ENCODE data around the gene CCRL2.

Gene CCRL2

GRCh38 chr3:46447228-46447985, 40.3 kb downstream of the CCRL2 start:
- Histone ChIP-seq H3K4ac (ENCODE audit: low read depth in 1 of 2, low read length in 2 of 2) (no peak overlapping the region), H3K23ac (ENCODE audit: low read length in 2 of 2) (no peak overlapping the region), H3K27me3 (ENCODE audit: control insufficient read depth in 1 of 2, insufficient read depth in 1 of 2, low read length in 2 of 2) (peaks cover 24 to 72% of the 10 kb centered on the region in 2 experiments), H3K14ac (ENCODE audit: low read length in 2 of 2) (no peak overlapping the region), H4K8ac (ENCODE audit: low read length) (no peak overlapping the region), H3K4me3 (ENCODE audit: insufficient read depth in 1 of 2, low read depth in 1 of 2, low read length in 2 of 2) (no peak overlapping the region), H4K91ac (ENCODE audit: low read length) (no peak overlapping the region), H2BK120ac (ENCODE audit: low read depth, low read length) (no peak overlapping the region), H2AFZ (ENCODE audit: low read depth, low read length) (no peak overlapping the region), H3K18ac (ENCODE audit: low read depth in 1 of 2, low read length in 2 of 2) (no peak overlapping the region), H3K4me1 (ENCODE audit: control insufficient read depth, insufficient read depth, low read depth, low read length) (no peaks in the 10 kb centered on the region), H3K36me3 (ENCODE audit: control insufficient read depth in 1 of 2, insufficient read depth in 2 of 2, low read depth in 1 of 2, low read length in 2 of 2) (no peaks in the 10 kb centered on the region), H2AK5ac (ENCODE audit: low read length, severe bottlenecking) (no peak overlapping the region), H3K9me3 (ENCODE audit: control insufficient read depth, low read length) (peaks cover 3% of the 10 kb centered on the region), H3K9ac (ENCODE audit: low read length) (no peak overlapping the region), H2BK15ac (ENCODE audit: low read depth, poor library complexity, severe bottlenecking) (no peak overlapping the region), H3K4me2 (ENCODE audit: low read length, poor library complexity, severe bottlenecking) (no peak overlapping the region), H2BK12ac (ENCODE audit: low read length in 2 of 2) (no peak overlapping the region), H3K27ac (ENCODE audit: low read length, poor library complexity, severe bottlenecking) (no peak overlapping the region), H2BK5ac (ENCODE audit: low read depth, low read length, poor library complexity, severe bottlenecking) (no peak overlapping the region), H3K79me1 (replicated peaks; ENCODE audit: low read length, poor library complexity, severe bottlenecking) (no peaks in the 10 kb centered on the region)
- no peak for DNase-seq
- WGBS: 82% methylated on average over 5 of the region's 5 CpGs

DNA sequence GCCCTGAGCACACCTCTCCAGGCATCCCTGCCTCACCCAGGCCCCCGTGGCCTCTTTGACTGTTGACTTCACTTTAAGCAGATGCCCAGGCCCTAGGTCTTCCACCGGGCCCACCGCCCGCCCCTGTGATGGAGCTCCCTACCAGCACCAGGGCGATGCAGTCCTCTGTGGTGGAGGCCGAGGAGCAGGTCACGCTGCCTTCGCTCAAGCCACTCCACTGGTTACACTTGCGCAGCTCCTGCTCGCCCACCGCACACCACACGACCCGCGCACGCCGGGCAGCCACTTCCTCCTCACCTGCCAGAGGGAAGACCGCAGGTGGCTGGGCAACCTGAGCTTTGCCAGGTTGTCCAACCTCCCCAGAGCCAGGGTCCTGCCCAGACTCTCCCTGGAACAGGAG, 41.7 kb downstream of the CCRL2 start:
- Histone ChIP-seq H3K27ac (ENCODE audit: low read length, poor library complexity, severe bottlenecking) (no peak overlapping the region), H2AK5ac (ENCODE audit: low read length, severe bottlenecking) (no peak overlapping the region), H3K79me1 (replicated peaks; ENCODE audit: low read length, poor library complexity, severe bottlenecking) (no peaks in the 10 kb centered on the region), H3K14ac (ENCODE audit: low read length in 2 of 2) (no peak overlapping the region), H3K36me3 (ENCODE audit: control insufficient read depth in 1 of 2, insufficient read depth in 2 of 2, low read depth in 1 of 2, low read length in 2 of 2) (no peaks in the 10 kb centered on the region), H2BK15ac (ENCODE audit: low read depth, poor library complexity, severe bottlenecking) (no peak overlapping the region), H3K4ac (ENCODE audit: low read depth in 1 of 2, low read length in 2 of 2) (no peak overlapping the region), H2AFZ (ENCODE audit: low read depth, low read length) (no peak overlapping the region), H2BK5ac (ENCODE audit: low read depth, low read length, poor library complexity, severe bottlenecking) (no peak overlapping the region), H3K23ac (ENCODE audit: low read length in 2 of 2) (no peak overlapping the region), H2BK120ac (ENCODE audit: low read depth, low read length) (no peak overlapping the region), H4K8ac (ENCODE audit: low read length) (peak overlapping the region; percentile 25), H3K4me2 (ENCODE audit: low read length, poor library complexity, severe bottlenecking) (no peak overlapping the region), H4K91ac (ENCODE audit: low read length) (no peak overlapping the region), H3K4me3 (ENCODE audit: insufficient read depth in 1 of 2, low read depth in 1 of 2, low read length in 2 of 2) (no peak overlapping the region), H3K9me3 (ENCODE audit: control insufficient read depth, low read length) (peaks cover under 1% of the 10 kb centered on the region), H3K27me3 (ENCODE audit: control insufficient read depth in 1 of 2, insufficient read depth in 1 of 2, low read length in 2 of 2) (peaks cover 32 to 83% of the 10 kb centered on the region in 2 experiments), H3K4me1 (ENCODE audit: control insufficient read depth, insufficient read depth, low read depth, low read length) (no peaks in the 10 kb centered on the region), H2BK12ac (ENCODE audit: low read length in 2 of 2) (no peak overlapping the region), H3K18ac (ENCODE audit: low read depth in 1 of 2, low read length in 2 of 2) (no peak overlapping the region), H3K9ac (ENCODE audit: low read length) (no peak overlapping the region)
- no peak for DNase-seq
- 93% methylated on average over 17 of the region's 17 CpGs for WGBS

DNA sequence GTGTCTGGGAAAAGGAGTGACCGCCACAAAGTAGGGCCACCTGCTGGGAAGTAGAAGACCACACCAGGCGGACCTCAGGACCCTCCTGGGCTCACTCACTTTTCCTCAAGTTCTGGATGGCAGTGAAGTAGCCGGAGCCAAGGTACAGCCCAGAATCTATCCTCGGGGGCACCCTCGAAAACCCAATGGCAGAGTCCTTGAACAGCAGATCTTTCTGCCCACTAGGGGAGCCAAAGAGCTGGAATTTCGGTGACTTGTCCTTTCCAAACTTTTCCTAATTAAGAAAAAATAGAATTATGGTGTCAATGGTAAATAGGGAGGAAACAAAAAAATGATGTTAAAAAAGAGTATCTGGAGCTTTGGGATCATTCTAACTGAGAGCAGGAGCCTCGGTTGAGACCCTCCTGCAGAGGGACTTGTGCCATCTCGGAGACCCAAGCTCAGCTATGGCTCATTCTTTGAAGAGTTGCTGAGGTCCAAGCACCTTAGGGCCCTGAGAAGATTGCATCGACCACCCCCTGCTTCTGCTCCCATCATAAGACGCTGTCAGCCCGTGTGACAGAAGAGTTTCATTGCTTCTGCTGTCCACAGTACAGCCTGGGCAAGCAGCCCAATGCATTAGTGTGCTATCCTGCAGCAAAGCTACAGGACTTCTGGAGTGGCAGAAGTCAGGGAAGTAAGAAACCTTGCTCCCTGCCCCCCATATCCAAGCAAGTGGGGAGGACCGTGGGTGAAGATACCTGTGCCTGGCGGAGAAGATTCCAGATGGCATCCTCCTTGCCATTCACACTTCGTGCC, 42.9 kb downstream of the CCRL2 start:
- no peak overlapping the region for H2BK120ac ChIP-seq (ENCODE audit: low read depth, low read length)
- H3K4me3 ChIP-seq (ENCODE audit: insufficient read depth in 1 of 2, low read depth in 1 of 2, low read length in 2 of 2): no peak overlapping the region
- no peak overlapping the region for H4K91ac ChIP-seq (ENCODE audit: low read length)
- H3K4me1 ChIP-seq (ENCODE audit: control insufficient read depth, insufficient read depth, low read depth, low read length): no peaks in the 10 kb centered on the region
- WGBS: 68% methylated on average over 13 of the region's 14 CpGs
- H3K23ac ChIP-seq (ENCODE audit: low read length in 2 of 2): no peak overlapping the region
- no peak overlapping the region for H2BK5ac ChIP-seq (ENCODE audit: low read depth, low read length, poor library complexity, severe bottlenecking)
- H2BK12ac ChIP-seq (ENCODE audit: low read length in 2 of 2): no peak overlapping the region
- peaks cover 44 to 90% of the 10 kb centered on the region in 2 experiments for H3K27me3 ChIP-seq (ENCODE audit: control insufficient read depth in 1 of 2, insufficient read depth in 1 of 2, low read length in 2 of 2)
- no peak overlapping the region for H4K8ac ChIP-seq (ENCODE audit: low read length)
- no peaks in the 10 kb centered on the region for H3K9me3 ChIP-seq (ENCODE audit: control insufficient read depth, low read length)
- no peak overlapping the region for H3K4ac ChIP-seq (ENCODE audit: low read depth in 1 of 2, low read length in 2 of 2)
- H3K9ac ChIP-seq (ENCODE audit: low read length): no peak overlapping the region
- DNase-seq: no peak
- H2BK15ac ChIP-seq (ENCODE audit: low read depth, poor library complexity, severe bottlenecking): no peak overlapping the region
- H2AK5ac ChIP-seq (ENCODE audit: low read length, severe bottlenecking): no peak overlapping the region
- no peak overlapping the region for H3K27ac ChIP-seq (ENCODE audit: low read length, poor library complexity, severe bottlenecking)
- H3K36me3 ChIP-seq (ENCODE audit: control insufficient read depth in 1 of 2, insufficient read depth in 2 of 2, low read depth in 1 of 2, low read length in 2 of 2): no peaks in the 10 kb centered on the region
- H3K18ac ChIP-seq (ENCODE audit: low read depth in 1 of 2, low read length in 2 of 2): no peak overlapping the region
- no peaks in the 10 kb centered on the region for H3K79me1 ChIP-seq (replicated peaks; ENCODE audit: low read length, poor library complexity, severe bottlenecking)
- no peak overlapping the region for H2AFZ ChIP-seq (ENCODE audit: low read depth, low read length)
- no peak overlapping the region for H3K4me2 ChIP-seq (ENCODE audit: low read length, poor library complexity, severe bottlenecking)
- H3K14ac ChIP-seq (ENCODE audit: low read length in 2 of 2): no peak overlapping the region

GRCh38 chr3:46453526-46454208, 46.6 kb downstream of the CCRL2 start:
- Histone ChIP-seq H4K8ac (ENCODE audit: low read length) (no peak overlapping the region), H2AFZ (ENCODE audit: low read depth, low read length) (no peak overlapping the region), H4K91ac (ENCODE audit: low read length) (no peak overlapping the region), H3K14ac (ENCODE audit: low read length in 2 of 2) (no peak overlapping the region), H2BK120ac (ENCODE audit: low read depth, low read length) (no peak overlapping the region), H3K4me1 (ENCODE audit: control insufficient read depth, insufficient read depth, low read depth, low read length) (no peaks in the 10 kb centered on the region), H2AK5ac (ENCODE audit: low read length, severe bottlenecking) (no peak overlapping the region), H3K79me1 (replicated peaks; ENCODE audit: low read length, poor library complexity, severe bottlenecking) (no peaks in the 10 kb centered on the region), H3K27me3 (ENCODE audit: control insufficient read depth in 1 of 2, insufficient read depth in 1 of 2, low read length in 2 of 2) (peaks cover 45 to 89% of the 10 kb centered on the region in 2 experiments), H3K36me3 (ENCODE audit: control insufficient read depth in 1 of 2, insufficient read depth in 2 of 2, low read depth in 1 of 2, low read length in 2 of 2) (no peaks in the 10 kb centered on the region), H2BK5ac (ENCODE audit: low read depth, low read length, poor library complexity, severe bottlenecking) (no peak overlapping the region), H3K23ac (ENCODE audit: low read length in 2 of 2) (no peak overlapping the region), H3K27ac (ENCODE audit: low read length, poor library complexity, severe bottlenecking) (no peak overlapping the region), H3K4ac (ENCODE audit: low read depth in 1 of 2, low read length in 2 of 2) (no peak overlapping the region), H3K9me3 (ENCODE audit: control insufficient read depth, low read length) (no peaks in the 10 kb centered on the region), H2BK15ac (ENCODE audit: low read depth, poor library complexity, severe bottlenecking) (no peak overlapping the region), H3K4me3 (ENCODE audit: insufficient read depth in 1 of 2, low read depth in 1 of 2, low read length in 2 of 2) (no peak overlapping the region), H3K4me2 (ENCODE audit: low read length, poor library complexity, severe bottlenecking) (no peak overlapping the region), H3K9ac (ENCODE audit: low read length) (no peak overlapping the region), H3K18ac (ENCODE audit: low read depth in 1 of 2, low read length in 2 of 2) (no peak overlapping the region), H2BK12ac (ENCODE audit: low read length in 2 of 2) (no peak overlapping the region)
- 80% methylated on average over 6 of the region's 7 CpGs for WGBS
- no peak for DNase-seq
